DMS53 (cell line): ENCODE results near the gene AP2A1.
A peak's percentile ranks its signal among the peaks of the same experiment; 100 is the strongest.

ENCODE experiments used
- DNase-seq: peaks from one replicate; lab custom pipeline; 2025; lab: John Stamatoyannopoulos, UW

AP2A1 gene

GRCh38 chr19:49812997-49813861 is 46.4 kb downstream of the AP2A1 start, which contains the start of gene FUZ:
Gene FUZ, minus strand, starts transcription at chr19:49813292. Its CDS starts 186 bp downstream, at chr19:49813106.
- DNase-seq = peak; percentile 98

DNA sequence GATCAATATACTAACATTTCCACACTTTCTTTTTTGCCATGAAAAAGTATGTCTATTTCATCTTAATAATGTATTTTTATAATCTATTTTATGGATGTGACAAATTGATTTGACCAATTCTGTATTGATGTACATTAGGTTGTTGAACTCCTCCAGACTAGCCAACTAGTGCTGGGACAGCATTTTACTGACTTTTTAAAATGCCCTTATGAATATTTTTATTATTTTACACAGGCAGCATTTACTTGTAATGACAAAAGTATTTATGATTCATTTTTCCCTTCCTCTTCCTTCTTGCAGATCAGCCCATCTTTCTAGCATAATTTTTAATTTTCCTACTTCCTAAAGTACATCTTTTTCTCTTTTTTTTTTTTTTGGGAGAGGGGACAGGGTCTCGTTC is 47.2 kb downstream of the AP2A1 start:
- peak; percentile 31 for DNase-seq

DNA sequence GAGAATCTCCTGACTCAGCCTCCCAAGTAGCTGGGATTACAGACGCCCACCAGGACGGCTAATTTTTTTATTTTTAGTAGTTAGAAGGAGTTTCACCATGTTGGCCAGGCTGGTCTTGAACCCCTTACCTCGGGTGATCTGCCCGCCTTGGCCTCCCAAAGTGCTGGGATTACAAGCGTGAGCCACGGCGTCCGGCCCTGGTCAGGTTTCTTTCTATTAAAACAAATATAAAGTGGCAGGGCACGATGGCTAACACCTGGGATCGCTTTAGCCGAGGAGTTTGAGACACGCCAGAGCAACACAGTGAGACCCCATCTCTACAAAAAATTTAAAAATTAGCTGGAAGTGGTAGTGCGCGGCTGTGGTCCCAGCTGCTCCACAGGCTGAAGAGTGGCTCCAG is 49.8 kb downstream of the AP2A1 start:
- peak; percentile 38 for DNase-seq

GRCh38 chr19:49817964-49818648 is 51.3 kb downstream of the AP2A1 start, which contains the start of gene MED25:
Gene MED25, plus strand, starts transcription at chr19:49818289. Its CDS starts 53 bp downstream, at chr19:49818342.
- peak; percentile 91 for DNase-seq

DNA sequence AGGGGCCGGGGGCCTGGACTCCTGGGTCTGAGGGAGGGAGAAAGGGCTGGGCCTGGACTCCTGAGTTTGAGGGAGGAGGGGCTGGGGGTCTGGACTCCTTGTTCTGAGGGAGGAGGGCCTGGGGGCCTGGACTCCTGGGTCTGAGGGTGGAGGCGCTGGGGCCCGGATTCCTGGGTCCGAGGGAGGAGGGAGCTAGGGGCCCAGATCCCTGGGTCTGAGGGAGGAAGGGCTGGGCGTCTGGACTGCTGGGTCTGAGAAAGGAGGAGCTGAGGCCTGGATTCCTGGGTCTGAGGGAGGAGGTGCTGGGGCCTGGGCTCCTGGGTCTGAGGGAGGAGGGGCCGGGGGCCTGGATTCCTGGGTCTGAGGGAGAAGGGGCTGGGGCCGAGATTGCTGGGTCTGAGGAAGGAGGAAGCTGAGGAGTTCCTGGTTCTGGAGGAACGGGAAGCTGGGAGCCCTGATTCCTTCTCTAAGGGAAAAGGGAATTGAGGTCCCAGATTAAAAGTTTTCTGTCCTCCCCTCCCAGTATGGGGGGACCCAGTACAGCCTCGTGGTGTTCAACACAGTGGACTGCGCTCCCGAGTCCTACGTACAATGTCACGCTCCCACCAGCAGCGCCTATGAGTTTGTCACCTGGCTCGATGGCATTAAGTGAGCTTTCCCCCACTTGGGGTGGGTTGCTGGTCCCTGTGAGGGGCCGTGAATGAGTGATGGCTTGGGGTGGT is 52.0 kb downstream of the AP2A1 start:
- peak; percentile 56 for DNase-seq

DNA sequence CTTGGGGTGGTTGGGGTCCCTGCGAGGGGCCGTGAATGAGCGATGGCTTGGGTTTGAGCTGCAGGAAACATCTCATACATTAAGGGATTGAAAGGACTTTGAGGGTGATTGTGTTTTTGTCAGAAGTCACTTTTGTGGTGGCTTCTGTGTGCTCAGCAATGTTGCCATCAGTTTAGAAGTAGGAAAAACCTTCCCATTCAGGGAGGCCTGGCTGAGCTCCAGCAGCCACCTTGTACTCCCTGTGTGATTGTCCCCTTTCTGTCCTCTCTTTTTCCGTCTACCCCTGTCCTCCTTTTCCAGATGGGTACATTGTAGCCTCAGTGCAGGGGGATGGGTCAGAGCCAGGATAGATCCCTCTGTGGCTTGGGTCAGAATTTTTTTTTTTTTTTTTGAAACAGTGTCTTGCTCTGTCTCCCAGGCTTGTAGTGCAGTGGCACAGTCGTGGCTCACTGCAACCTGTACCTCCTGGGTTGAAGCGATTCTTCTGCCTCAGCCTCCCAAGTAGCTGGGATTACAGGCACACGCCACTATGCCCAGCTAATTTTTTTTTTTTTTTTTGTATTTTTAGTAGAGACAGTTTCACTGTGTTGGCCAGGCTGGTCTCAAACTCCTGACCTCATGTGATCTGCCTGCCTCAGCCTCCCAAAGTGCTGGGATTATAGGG is 52.8 kb downstream of the AP2A1 start:
- DNase-seq = peak; percentile 24

GRCh38 chr19:49820125-49820524 is 53.3 kb downstream of the AP2A1 start:
- DNase-seq = peak; percentile 22

- peak; percentile 97 for DNase-seq
Observed at GRCh38 chr19:49823472-49823871, 56.7 kb downstream of the AP2A1 start.

DNA sequence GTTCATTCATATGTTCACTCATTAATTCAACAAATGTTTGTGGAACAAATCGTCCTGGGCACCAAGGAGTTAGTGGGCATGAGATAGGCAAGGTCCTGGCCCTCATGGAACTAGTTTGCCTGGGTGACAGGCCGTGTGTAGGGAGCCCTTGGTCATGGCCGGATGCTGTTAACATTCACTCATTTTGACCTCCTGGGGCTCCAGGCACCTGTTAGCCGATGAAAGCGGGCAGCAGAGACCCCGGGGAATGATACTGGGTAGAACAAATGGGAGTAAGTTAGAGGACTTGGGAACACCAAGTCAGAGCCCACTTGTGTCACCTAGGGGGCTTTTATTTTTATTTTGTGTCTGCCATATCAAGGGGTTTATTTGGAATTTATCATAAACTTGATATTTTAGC is 57.9 kb downstream of the AP2A1 start:
- DNase-seq = no peak

- DNase-seq = no peak
Observed at GRCh38 chr19:49827034-49827433, 60.2 kb downstream of the AP2A1 start.

GRCh38 chr19:49829200-49829599 is 62.4 kb downstream of the AP2A1 start:
- no peak for DNase-seq

GRCh38 chr19:49829721-49830120 is 62.9 kb downstream of the AP2A1 start:
- no peak for DNase-seq

DNA sequence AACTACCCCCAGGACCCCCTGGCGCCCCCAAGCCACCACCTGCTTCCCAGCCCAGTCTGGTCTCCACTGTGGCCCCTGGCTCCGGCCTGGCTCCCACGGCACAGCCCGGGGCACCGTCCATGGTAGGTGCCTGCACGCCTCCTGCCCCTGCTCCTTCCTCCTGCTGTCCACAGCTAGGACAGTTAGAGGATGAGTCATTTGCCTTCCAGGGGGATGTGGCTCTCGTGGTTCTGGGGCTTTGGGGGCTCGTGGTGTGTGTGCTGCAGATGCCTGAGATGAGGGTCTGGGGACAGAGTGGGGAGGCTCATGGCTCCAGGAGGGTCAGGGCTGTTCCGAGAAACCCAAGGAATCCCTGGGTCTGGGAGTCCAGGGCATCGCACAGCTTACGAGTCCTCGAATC is 64.0 kb downstream of the AP2A1 start:
- DNase-seq = no peak

DNA sequence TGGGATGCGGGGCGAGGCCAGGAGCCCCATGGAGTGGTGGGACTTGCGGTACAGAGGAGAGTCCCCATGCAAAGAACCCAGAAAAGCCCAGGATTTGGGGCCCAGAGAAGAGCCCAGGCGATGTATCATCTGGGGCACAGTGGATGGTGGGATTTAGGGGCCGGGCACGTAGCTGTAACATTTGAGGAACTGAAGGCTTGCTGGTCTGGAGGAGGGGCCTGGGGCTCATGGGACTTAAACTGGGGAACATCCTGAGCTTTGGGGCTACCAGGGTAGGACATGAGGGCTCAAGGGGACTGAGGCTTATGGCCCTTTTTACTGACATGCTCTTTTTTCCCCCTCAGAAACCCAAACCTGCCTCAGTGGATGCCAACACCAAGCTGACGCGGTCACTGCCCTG is 64.8 kb downstream of the AP2A1 start:
- DNase-seq = no peak

DNA sequence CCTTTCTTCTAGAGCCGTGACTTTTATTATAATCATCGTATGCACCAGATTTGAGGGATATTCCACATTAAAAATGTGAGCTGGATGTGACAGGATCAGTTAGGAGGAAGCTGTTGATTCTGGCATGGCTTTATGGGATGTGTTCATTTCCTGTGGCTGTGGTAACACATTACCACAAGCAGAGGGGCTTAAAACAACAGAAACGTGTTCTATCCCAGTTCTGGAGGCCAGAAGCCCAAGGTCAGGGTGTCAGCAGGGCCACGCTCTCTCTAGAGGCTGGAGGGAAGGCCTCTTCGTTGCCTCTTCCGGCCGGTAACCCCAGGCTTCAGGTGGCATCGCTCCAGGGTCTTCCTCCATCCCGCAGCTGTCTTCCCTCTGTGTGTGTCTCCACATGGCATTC is 65.8 kb downstream of the AP2A1 start:
- no peak for DNase-seq

- no peak for DNase-seq
Observed at GRCh38 chr19:49833599-49833998, 66.8 kb downstream of the AP2A1 start.

- DNase-seq = no peak
Observed at GRCh38 chr19:49835562-49835961, 68.8 kb downstream of the AP2A1 start.

- no peak for DNase-seq
Observed at GRCh38 chr19:49836176-49837008, 69.6 kb downstream of the AP2A1 start.

GRCh38 chr19:49837009-49837310 is 70.2 kb downstream of the AP2A1 start:
- DNase-seq = no peak

DNA sequence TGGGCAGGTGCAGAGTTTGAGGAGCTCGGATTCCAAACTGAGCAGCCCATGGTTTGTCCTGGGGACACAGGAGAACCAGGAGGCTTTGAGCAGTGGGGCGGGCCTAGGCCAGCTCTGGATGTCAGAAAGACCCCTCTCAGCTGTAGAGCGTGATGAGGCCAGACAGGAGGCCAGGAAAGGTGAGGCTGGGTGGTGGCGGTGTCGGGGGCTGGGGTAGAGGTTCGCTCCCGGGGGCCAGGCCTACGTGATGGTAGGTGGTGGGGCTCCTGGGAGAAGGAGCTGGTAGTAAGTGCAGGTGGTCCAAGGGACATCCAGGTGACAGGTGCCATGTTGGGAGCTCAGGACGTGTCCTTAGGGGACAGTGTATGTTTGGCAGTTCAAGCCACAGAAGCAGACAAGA is 70.6 kb downstream of the AP2A1 start:
- no peak for DNase-seq

- no peak for DNase-seq
Observed at GRCh38 chr19:49838885-49839588, 72.2 kb downstream of the AP2A1 start.
